Measurements from ENCODE around the gene SHISA4.
A peak's percentile ranks its signal among the peaks of the same experiment; 100 is the strongest.

Gene SHISA4

DNA sequence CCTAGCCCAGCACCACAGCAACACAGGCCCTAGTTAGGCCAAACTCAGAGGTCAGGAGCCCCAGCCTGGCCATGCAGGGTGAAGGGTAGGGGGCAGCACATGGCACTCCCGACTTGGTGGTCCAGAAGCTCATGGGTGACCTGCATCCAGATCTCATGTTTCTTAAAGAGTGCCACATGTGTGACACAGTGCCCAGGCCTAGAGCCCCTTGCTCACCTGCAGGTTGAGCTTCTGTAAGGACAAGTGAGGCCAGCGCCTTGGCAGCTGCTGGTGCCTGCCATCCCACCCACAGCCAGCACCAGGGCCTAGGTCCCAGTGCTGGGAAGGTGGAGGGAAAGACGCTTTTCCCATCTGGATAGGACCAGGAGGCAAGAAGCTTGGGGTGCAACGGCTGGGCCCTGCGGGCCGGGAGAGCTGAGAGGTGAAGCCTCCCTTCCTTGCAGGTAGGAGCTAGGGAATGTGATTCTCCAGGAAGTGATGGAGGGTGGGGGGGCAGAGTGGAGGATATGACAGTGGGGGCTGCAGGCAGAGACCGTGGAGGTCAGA lies 6.5 kb downstream of the SHISA4 start:
- no peaks in the 10 kb centered on the region for H3K9me2 ChIP-seq (replicated peaks; ENCODE audit: insufficient read depth, low read length)
- H4K20me1 ChIP-seq (ENCODE audit: insufficient read depth, low read length) = no peaks in the 10 kb centered on the region
- H3F3A ChIP-seq (ENCODE audit: insufficient read depth, low read length) = no peaks in the 10 kb centered on the region
- H3K79me2 ChIP-seq (ENCODE audit: low read length) = no peaks in the 10 kb centered on the region
- peaks cover 13% of the 10 kb centered on the region for H3K4me1 ChIP-seq (ENCODE audit: low read length)
- no peaks in the 10 kb centered on the region for H3K36me3 ChIP-seq (replicated peaks; ENCODE audit: insufficient read depth, low read length)
- H3K4me3 ChIP-seq (ENCODE audit: low read length) = no peak overlapping the region
- no peaks in the 10 kb centered on the region for H3K9me3 ChIP-seq (replicated peaks; ENCODE audit: insufficient read depth, low read length)
- no peak overlapping the region for H3K9ac ChIP-seq (ENCODE audit: low read length)
- no peaks in the 10 kb centered on the region for H3K27me3 ChIP-seq (replicated peaks; ENCODE audit: insufficient read depth, low read length)
- no peak for DNase-seq
- TF ChIP-seq, protein P1, sequence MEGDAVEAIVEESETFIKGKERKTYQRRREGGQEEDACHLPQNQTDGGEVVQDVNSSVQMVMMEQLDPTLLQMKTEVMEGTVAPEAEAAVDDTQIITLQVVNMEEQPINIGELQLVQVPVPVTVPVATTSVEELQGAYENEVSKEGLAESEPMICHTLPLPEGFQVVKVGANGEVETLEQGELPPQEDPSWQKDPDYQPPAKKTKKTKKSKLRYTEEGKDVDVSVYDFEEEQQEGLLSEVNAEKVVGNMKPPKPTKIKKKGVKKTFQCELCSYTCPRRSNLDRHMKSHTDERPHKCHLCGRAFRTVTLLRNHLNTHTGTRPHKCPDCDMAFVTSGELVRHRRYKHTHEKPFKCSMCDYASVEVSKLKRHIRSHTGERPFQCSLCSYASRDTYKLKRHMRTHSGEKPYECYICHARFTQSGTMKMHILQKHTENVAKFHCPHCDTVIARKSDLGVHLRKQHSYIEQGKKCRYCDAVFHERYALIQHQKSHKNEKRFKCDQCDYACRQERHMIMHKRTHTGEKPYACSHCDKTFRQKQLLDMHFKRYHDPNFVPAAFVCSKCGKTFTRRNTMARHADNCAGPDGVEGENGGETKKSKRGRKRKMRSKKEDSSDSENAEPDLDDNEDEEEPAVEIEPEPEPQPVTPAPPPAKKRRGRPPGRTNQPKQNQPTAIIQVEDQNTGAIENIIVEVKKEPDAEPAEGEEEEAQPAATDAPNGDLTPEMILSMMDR (IDR thresholded peaks at IDR 0.05; ENCODE audit: low read length) = no peak
- no peak for TF ChIP-seq EZH2 (optimal IDR thresholded peaks at IDR 0.05; ENCODE audit: low read depth, low read length)
- TF ChIP-seq EZH2phosphoT487 (IDR thresholded peaks at IDR 0.05; ENCODE audit: low read length) = no peak
- H3K4me2 ChIP-seq (ENCODE audit: low read depth, low read length) = no peak overlapping the region
- no peak overlapping the region for H2AFZ ChIP-seq (ENCODE audit: low read length)
- no peak overlapping the region for H3K27ac ChIP-seq (ENCODE audit: low read length)

DNA sequence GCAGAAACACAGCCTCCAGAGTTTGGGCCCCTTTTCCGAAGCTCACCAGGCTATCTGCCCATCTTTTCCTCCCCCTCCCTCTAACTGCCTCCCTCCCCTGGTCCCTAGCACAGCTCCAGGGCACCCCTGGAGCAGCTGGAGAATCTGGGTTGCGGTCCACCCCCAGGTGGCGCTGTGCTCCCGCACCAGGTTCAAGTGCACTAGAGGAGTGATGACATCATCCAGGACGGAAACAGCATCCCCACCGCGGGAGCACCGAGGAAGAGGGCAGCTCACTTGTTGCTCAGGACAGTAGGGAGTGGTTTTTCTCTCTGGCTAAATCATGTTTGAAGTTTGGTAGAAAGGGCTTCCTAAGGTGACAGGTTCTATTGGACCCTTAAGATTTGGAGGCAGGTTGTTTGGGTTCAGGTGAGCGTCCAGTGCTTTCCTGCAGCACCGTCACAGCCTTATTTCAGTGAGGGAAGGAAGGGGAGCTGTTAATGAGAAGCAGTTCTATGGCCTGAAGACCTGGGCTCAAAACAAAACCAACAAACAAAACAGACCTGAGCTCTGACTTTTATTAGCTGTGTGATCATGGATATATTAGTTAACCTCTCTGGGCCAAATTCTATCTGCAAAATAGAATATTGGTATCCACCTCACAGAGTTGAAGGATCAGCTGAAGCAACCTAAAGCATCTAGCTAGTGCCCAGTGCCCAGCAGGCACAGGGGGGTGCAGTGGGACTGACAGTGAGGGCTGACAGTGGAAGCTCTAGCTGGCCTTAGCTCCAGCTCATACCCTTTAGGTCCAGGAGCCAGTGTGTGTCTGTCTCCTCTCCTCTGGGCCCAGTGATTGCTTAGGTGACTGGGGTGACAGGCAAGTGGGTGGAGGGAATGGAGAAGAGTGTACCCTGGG lies 7.5 kb downstream of the SHISA4 start:
- Histone ChIP-seq H3K9me3 (replicated peaks; ENCODE audit: insufficient read depth, low read length) (no peaks in the 10 kb centered on the region), H3K9me2 (replicated peaks; ENCODE audit: insufficient read depth, low read length) (no peaks in the 10 kb centered on the region), H3K4me2 (ENCODE audit: low read depth, low read length) (peak overlapping the region; percentile 49)

DNA sequence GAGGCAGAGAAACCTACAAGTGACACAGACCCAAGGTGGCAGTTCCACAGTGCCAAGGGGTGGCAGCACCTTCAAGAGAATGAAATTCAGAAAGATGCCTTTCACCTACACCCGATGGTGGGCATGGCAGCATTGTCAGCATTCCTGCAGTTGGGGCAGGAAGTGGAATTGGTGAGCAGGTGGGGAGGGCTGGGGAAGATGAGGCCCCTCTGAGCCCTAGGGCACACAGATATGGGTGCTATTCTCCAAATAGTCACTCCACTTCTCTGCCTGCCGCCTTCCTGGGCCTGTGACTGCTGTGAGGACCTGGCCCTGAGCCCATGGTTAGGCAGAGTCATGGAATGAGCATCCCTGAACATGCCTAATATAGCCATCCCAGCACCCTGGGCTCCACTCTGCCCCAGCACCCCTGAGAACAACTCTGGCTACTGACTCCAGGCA lies 8.3 kb downstream of the SHISA4 start:
- no peaks in the 10 kb centered on the region for H4K20me1 ChIP-seq (ENCODE audit: insufficient read depth, low read length)
- DNase-seq = peak; percentile 69
- H3K4me3 ChIP-seq (ENCODE audit: low read length) = no peak overlapping the region
- H3K27me3 ChIP-seq (replicated peaks; ENCODE audit: insufficient read depth, low read length) = no peaks in the 10 kb centered on the region
- H3F3A ChIP-seq (ENCODE audit: insufficient read depth, low read length) = no peaks in the 10 kb centered on the region
- no peak overlapping the region for H3K27ac ChIP-seq (ENCODE audit: low read length)
- H3K9me2 ChIP-seq (replicated peaks; ENCODE audit: insufficient read depth, low read length) = no peaks in the 10 kb centered on the region
- H3K36me3 ChIP-seq (replicated peaks; ENCODE audit: insufficient read depth, low read length) = no peaks in the 10 kb centered on the region
- peaks cover 13% of the 10 kb centered on the region for H3K4me1 ChIP-seq (ENCODE audit: low read length)
- TF ChIP-seq, protein P1 (IDR thresholded peaks at IDR 0.05; ENCODE audit: low read length) = peak; percentile 47
- TF ChIP-seq EZH2 (optimal IDR thresholded peaks at IDR 0.05; ENCODE audit: low read depth, low read length) = no peak
- H2AFZ ChIP-seq (ENCODE audit: low read length) = peak overlapping the region; percentile 56
- H3K9me3 ChIP-seq (replicated peaks; ENCODE audit: insufficient read depth, low read length) = no peaks in the 10 kb centered on the region
- no peak overlapping the region for H3K9ac ChIP-seq (ENCODE audit: low read length)
- H3K4me2 ChIP-seq (ENCODE audit: low read depth, low read length) = peak overlapping the region; percentile 49; the same call in 1 of the 2 replicates
- no peaks in the 10 kb centered on the region for H3K79me2 ChIP-seq (ENCODE audit: low read length)

More for the DNA sequence above, 7.5 kb downstream of the SHISA4 start:
- Histone ChIP-seq H3K36me3 (replicated peaks; ENCODE audit: insufficient read depth, low read length) (no peaks in the 10 kb centered on the region), H3K9ac (ENCODE audit: low read length) (no peak overlapping the region), H3K4me3 (ENCODE audit: low read length) (peak overlapping the region; percentile 10; the same call in 1 of the 2 replicates), H2AFZ (ENCODE audit: low read length) (peak overlapping the region; percentile 56), H4K20me1 (ENCODE audit: insufficient read depth, low read length) (no peaks in the 10 kb centered on the region), H3K4me1 (ENCODE audit: low read length) (peaks cover 13% of the 10 kb centered on the region), H3K27me3 (replicated peaks; ENCODE audit: insufficient read depth, low read length) (no peaks in the 10 kb centered on the region), H3F3A (ENCODE audit: insufficient read depth, low read length) (no peaks in the 10 kb centered on the region), H3K27ac (ENCODE audit: low read length) (no peak overlapping the region), H3K79me2 (ENCODE audit: low read length) (no peaks in the 10 kb centered on the region)
- TF ChIP-seq, protein P1 (IDR thresholded peaks at IDR 0.05; ENCODE audit: low read length) = peak; percentile 100
- no peak for TF ChIP-seq EZH2phosphoT487 (IDR thresholded peaks at IDR 0.05; ENCODE audit: low read length)
- DNase-seq = peak; percentile 91

Data from MM.1S (cell line).